HG02610 (cell line): Measurements from ENCODE around the gene RAMACL.
A peak's percentile ranks its signal among the peaks of the same experiment; 100 is the strongest.
"Not testable (repeated sequence)": the region's sequence is repeated elsewhere in the genome, so short reads cannot be mapped to it uniquely, and the experiment has no call there.

Source experiments
- ATAC-seq: cut with Tn5 transposase; IDR thresholded peaks from one replicate; pipeline ENCODE4 v1.9.1; 2021; ENCODE audit warnings: mild to moderate bottlenecking, moderate library complexity; ENCODE audit not compliant: unreplicated experiment

RAMACL gene

GRCh38 chr6:166586424-166587156 lies at the start of gene RAMACL:
RAMACL (minus strand) TSS chr6:166586678; CDS start chr6:166586477, 201 bp downstream.
- ATAC-seq = peak; percentile 60

GRCh38 chr6:166635013-166635970 lies 48.8 kb upstream of the RAMACL start:
- no peak for ATAC-seq

- ATAC-seq = not testable (repeated sequence)
Observed at GRCh38 chr6:166634581-166634980, 48.1 kb upstream of the RAMACL start.

- no peak for ATAC-seq
Observed at GRCh38 chr6:166633732-166634535, 47.5 kb upstream of the RAMACL start.

- no peak for ATAC-seq
Observed at GRCh38 chr6:166632731-166633130, 46.3 kb upstream of the RAMACL start.

DNA sequence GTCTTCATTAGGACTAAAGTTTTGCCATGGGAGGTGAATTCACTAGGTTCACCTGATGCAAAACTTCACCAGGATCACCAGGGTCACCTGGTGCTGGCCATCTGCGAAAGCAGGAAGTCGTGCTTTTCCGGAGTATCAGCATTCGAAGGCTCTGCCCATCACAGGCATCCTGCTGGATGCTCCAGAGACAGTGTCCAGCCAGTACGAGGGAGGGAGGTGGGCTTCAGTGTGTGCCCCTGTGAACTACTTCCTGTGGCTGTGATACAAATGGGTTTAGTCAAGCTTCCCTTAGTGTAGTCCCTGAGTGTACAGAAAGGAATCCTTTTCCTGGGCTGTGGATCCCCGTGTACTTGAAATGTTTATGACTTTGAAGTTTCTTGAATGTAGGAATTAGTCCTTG lies 44.0 kb upstream of the RAMACL start:
- ATAC-seq = no peak

DNA sequence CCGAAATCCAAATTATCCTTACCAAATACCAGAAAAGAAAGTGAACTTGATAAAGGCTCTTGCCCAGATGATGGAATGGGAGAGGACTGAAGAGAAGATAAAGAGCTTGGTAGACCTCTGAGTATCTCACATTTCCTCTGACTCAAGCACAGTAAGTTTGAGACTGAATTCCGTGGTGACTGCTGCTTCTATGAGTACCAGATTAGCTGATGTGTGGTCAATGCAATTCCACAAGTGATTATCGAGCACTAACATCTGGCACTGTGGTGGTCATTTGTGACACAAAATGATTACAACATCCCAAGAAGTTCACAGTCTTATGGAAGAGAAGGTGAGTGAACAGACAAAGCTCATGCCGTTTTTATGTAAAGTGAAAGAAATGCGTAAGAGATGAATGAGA lies 43.1 kb upstream of the RAMACL start:
- ATAC-seq = no peak

GRCh38 chr6:166627875-166628801 lies 41.7 kb upstream of the RAMACL start:
- ATAC-seq = peak; percentile 27

- peak; percentile 90 for ATAC-seq
Observed at GRCh38 chr6:166627033-166627874, 40.8 kb upstream of the RAMACL start, which contains the start of gene RPS6KA2. RPS6KA2 (minus strand) TSS chr6:166627251; CDS start chr6:166627019, 232 bp downstream.

DNA sequence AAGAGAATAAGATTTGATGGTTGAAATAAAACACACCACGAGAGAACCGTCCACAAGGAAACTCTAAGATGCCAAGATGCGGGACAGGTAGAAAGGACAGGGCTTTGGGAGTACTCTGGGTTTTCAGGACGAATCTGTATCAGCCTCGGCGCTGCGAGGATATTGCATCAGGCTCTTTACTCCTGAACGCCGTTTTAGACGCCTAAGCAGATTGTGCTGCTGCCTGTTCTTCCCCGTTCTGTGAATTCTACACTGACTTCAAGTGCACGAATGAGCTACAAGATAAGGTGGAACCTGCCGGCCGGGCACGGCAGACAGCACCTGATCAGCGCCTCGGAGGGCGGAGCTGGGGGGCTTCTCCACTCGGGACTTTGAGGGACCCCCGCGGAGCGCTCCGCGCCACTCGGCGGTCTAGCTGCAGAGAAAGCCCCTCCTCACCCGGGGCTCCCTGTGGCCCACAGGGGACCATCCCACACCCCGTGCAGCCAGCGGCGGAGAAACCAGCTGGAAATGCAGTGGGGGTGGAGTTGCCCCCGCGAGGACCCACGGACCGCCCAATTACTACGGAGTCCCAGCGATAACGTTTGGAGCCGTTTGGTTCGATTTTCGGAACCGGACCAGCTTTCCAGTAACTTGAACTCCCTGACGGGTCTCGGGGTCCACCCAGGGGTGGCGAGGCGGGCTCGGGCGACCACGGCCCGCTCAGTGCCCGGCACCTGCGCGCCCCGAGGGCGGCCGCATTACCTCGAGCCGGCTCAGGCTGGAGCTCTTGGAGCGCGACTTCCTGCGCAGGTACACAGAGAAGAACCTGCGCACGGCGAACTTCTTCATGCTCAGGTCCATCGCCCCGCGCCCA lies 39.9 kb upstream of the RAMACL start:
- peak; percentile 0 for ATAC-seq

- ATAC-seq = no peak
Observed at GRCh38 chr6:166625356-166625755, 38.9 kb upstream of the RAMACL start.

DNA sequence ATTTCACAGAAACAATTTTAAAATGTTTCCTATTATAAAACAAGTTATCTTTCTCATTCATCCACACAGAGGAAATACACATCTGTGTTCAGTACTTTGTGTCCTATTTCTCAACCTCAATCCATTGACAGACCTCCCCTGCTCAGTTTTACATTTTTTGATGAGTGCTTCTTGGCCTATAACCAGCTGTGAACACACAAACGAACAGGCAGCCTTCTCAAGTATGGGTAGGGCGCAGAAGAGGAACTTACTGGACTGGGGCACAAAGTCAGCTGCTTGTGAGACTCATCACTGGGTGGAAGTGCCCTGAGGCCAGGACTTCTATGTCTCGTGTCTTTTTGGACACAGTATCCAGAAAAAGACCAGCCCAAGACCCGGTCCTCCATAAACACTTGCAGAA lies 37.8 kb upstream of the RAMACL start:
- ATAC-seq = no peak

DNA sequence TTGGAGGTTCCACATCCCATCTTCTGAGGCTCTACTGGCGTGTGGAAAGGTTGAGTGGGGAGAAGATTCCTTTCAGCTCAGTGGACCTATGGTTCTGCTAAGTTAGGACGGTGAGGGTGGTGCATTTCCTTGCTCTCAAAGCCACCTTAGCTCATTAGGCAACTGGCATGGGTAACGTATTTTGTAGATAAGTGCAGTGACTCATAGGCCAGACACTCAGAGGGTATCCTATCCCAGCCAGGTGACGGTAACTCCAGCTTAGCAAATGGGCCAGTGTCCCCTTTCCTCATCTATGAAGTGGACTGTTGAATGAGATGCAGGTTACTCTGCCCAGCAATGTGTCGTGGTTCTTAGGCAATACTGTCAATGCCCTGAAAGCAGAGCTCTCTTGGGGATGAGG lies 36.8 kb upstream of the RAMACL start:
- ATAC-seq = no peak

DNA sequence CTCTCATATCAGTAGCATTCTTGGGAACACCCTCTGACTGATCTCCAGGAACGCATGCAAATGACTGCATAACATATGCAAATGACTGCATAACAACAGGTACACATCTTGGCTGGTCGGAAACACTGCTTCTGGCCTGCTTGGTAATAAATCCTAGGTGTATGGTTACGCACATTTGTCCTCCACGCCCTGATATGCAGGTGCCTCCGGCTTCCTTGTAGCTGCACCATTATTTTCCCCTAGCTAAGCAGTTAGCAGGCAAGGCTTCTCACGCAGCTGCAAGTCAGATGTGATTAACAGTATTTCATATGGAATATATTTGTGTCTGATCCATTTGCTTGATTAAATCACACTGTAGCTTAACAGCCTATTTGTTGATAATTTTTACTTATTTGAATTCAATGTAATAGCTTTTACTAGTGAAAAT lies 34.6 kb upstream of the RAMACL start:
- no peak for ATAC-seq

- ATAC-seq = no peak
Observed at GRCh38 chr6:166620478-166621113, 34.1 kb upstream of the RAMACL start.

GRCh38 chr6:166619912-166620311 lies 33.4 kb upstream of the RAMACL start:
- no peak for ATAC-seq
